Occipital lobe (tissue), 2 donors: ENCODE measurements around the gene SELENOF. TPM values are rescaled to one million over a fixed set of nuclear protein-coding genes. Genes with fewer than 3 reads are reported as not detected.
"Not testable (repeated sequence)": the region's sequence is repeated elsewhere in the genome, so short reads cannot be mapped to it uniquely, and the experiment has no call there.

Experiments used
- DNase-seq: peaks from one replicate; lab custom pipeline; 2025; lab: John Stamatoyannopoulos, UW
- total RNA-seq: library from RNA; depleted of rRNA; stranded (reverse); fragments of >200 nt; gene quantifications from one replicate; pipeline ENCODE4 v1.2.3, GENCODE V29; 2014

SELENOF gene
- total RNA-seq, 1 donor from 2014 or later, result 138 TPM

GRCh38 chr1:86817246-86817826 lies 96.6 kb downstream of the SELENOF start:
- not testable (repeated sequence) for DNase-seq

DNA sequence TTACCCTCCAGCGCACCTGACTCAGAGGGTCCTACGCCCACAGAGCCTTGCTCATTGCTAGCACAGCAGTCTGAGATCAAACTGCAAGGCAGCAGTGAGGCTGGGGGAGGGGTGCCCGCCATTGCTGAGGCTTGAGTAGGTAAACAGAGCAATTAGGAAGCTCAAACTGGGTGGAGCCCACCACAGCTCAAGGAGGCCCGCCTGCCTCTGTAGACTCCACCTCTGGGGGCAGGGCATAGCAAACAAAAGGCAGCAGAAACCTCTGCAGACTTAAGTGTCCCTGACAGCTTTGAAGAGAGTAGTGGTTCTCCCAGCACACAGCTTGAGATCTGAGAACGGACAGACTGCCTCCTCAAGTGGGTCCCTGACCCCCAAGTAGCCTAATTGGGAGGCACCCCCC lies 99.8 kb downstream of the SELENOF start:
- DNase-seq, result not testable (repeated sequence)

Other genes starting within 250 kb of the SELENOF start
- 107 TPM for gene SH3GLB1, start 209.6 kb downstream of the SELENOF start, total RNA-seq
- gene HS2ST1, start 509 bp upstream of the SELENOF start, total RNA-seq, result 39.1 TPM